Measurements from ENCODE around the gene MKLN1.

The MKLN1 gene

GRCh38 chr7:131487217-131487616 lies 159.5 kb downstream of the MKLN1 start:
- DNase-seq (ENCODE audit: extremely low spot score), result no peak
- no peak for TF ChIP-seq CTCF (IDR thresholded peaks at IDR 0.05; ENCODE audit: control extremely low read depth, extremely low read depth, low read depth, missing control alignments)
- ChIA-PET POLR2A (no interaction called here), CTCF (interaction anchor here (1.4 to 2.1 kb wide), 2 partner anchors 14 to 21 kb away, joined by 4 to 5 read pairs; no protein-coding TSS in a partner anchor)

GRCh38 chr7:131488361-131488760 lies 160.7 kb downstream of the MKLN1 start:
- DNase-seq (ENCODE audit: extremely low spot score), result no peak
- no peak for TF ChIP-seq CTCF (IDR thresholded peaks at IDR 0.05; ENCODE audit: control extremely low read depth, extremely low read depth, low read depth, missing control alignments)
- ChIA-PET CTCF (interaction anchor here (3.8 kb wide), 1 partner anchor 20 kb away, joined by 21 read pairs; no protein-coding TSS in a partner anchor), POLR2A (no interaction called here)

- no peak for TF ChIP-seq CTCF (IDR thresholded peaks at IDR 0.05; ENCODE audit: control extremely low read depth, extremely low read depth, low read depth, missing control alignments)
- no peak for DNase-seq (ENCODE audit: extremely low spot score)
- CTCF ChIA-PET, result interaction anchor here (0.7 to 3.8 kb wide), 3 partner anchors 11 to 184 kb away, joined by 3 to 21 read pairs (median 14); no protein-coding TSS in a partner anchor
- POLR2A ChIA-PET, result no interaction called here
Measured at GRCh38 chr7:131489196-131489595, 161.5 kb downstream of the MKLN1 start.

GRCh38 chr7:131489881-131490280 lies 162.2 kb downstream of the MKLN1 start:
- no peak for TF ChIP-seq CTCF (IDR thresholded peaks at IDR 0.05; ENCODE audit: control extremely low read depth, extremely low read depth, low read depth, missing control alignments)
- DNase-seq (ENCODE audit: extremely low spot score), result no peak
- CTCF ChIA-PET, result interaction anchor here (1.3 to 3.8 kb wide), 4 partner anchors 8 to 18 kb away, joined by 3 to 21 read pairs (median 9); no protein-coding TSS in a partner anchor
- POLR2A ChIA-PET, result no interaction called here

- POLR2A ChIA-PET, result interaction anchor here (0.6 to 1.2 kb wide), 2 partner anchors 380 to 386 kb away, joined by 3 to 6 read pairs; no protein-coding TSS in a partner anchor
- TF ChIP-seq CTCF (IDR thresholded peaks at IDR 0.05; ENCODE audit: control extremely low read depth, extremely low read depth, low read depth, missing control alignments), result no peak
- CTCF ChIA-PET, result interaction anchor here (0.9 to 2.8 kb wide), 7 partner anchors 8 to 453 kb away, joined by 3 to 15 read pairs (median 6); no protein-coding TSS in a partner anchor
- no peak for DNase-seq (ENCODE audit: extremely low spot score)
Measured at GRCh38 chr7:131493081-131493480, 165.4 kb downstream of the MKLN1 start.

GRCh38 chr7:131493581-131493980 lies 165.9 kb downstream of the MKLN1 start:
- ChIA-PET CTCF (interaction anchor here (0.9 to 2.8 kb wide), 6 partner anchors 11 to 453 kb away, joined by 3 to 15 read pairs (median 5); no protein-coding TSS in a partner anchor), POLR2A (interaction anchor here (0.6 kb wide), 1 partner anchor 386 kb away, joined by 6 read pairs; no protein-coding TSS in a partner anchor)
- DNase-seq (ENCODE audit: extremely low spot score), result no peak
- no peak for TF ChIP-seq CTCF (IDR thresholded peaks at IDR 0.05; ENCODE audit: control extremely low read depth, extremely low read depth, low read depth, missing control alignments)

Measured in GM10248 (cell line).